Erythroblast (primary cell): ENCODE results near the gene PCYT2.

ENCODE experiments used
- DNase-seq, 2 experiments: peaks; one replicate each; lab custom pipeline; 2025; lab: John Stamatoyannopoulos, UW
- GATA1 ChIP-seq: IDR thresholded peaks from 2 replicates; pipeline ENCODE4 v1.6.1; 2011; ENCODE audit warnings: low read depth, mild to moderate bottlenecking, control low read depth, low read length, moderate library complexity
- POLR2A ChIP-seq: IDR thresholded peaks from 2 replicates; pipeline ENCODE4 v1.6.1; 2011; ENCODE audit warnings: mild to moderate bottlenecking, low read length

The PCYT2 gene

GRCh38 chr17:81952792-81953228 is 41.6 kb upstream of the PCYT2 start:
- TF ChIP-seq GATA1 (no peak), POLR2A (no peak)
- no peak for DNase-seq

- DNase-seq, result no peak
- TF ChIP-seq GATA1, result no peak
- no peak for TF ChIP-seq POLR2A
These were observed 40.8 kb upstream of the PCYT2 start for GRCh38 chr17:81951785-81952684.

GRCh38 chr17:81950501-81950900 is 39.3 kb upstream of the PCYT2 start:
- TF ChIP-seq GATA1 (no peak), POLR2A (no peak)
- DNase-seq, result no peak

GRCh38 chr17:81948635-81949378 is 37.6 kb upstream of the PCYT2 start:
- no peak for DNase-seq
- TF ChIP-seq GATA1, result no peak
- no peak for TF ChIP-seq POLR2A

- no peak for DNase-seq
- TF ChIP-seq GATA1, result no peak
- no peak for TF ChIP-seq POLR2A
These were observed 36.0 kb upstream of the PCYT2 start, which contains the start of gene MYADML2 for GRCh38 chr17:81947189-81947588. Gene MYADML2 (minus strand): TSS chr17:81947233. CDS start chr17:81941741, 5,492 bp downstream.

- no peak for DNase-seq
- TF ChIP-seq POLR2A (no peak), GATA1 (no peak)
These were observed 33.7 kb upstream of the PCYT2 start for GRCh38 chr17:81944858-81945257.

GRCh38 chr17:81942167-81942553 is 31.0 kb upstream of the PCYT2 start:
- no peak for TF ChIP-seq GATA1
- no peak for TF ChIP-seq POLR2A
- no peak for DNase-seq

- DNase-seq, result no peak
- TF ChIP-seq GATA1 (no peak), POLR2A (no peak)
These were observed 30.4 kb upstream of the PCYT2 start for GRCh38 chr17:81941484-81942166.

- DNase-seq, result no peak
- TF ChIP-seq GATA1, result no peak
- no peak for TF ChIP-seq POLR2A
These were observed 29.6 kb upstream of the PCYT2 start for GRCh38 chr17:81940538-81941483.

GRCh38 chr17:81939881-81940385 is 28.7 kb upstream of the PCYT2 start:
- no peak for DNase-seq
- TF ChIP-seq GATA1, result no peak
- no peak for TF ChIP-seq POLR2A

- TF ChIP-seq GATA1 (no peak), POLR2A (no peak)
- DNase-seq, result no peak
These were observed 28.0 kb upstream of the PCYT2 start for GRCh38 chr17:81939218-81939617.

- no peak for DNase-seq
- TF ChIP-seq POLR2A, result no peak
- no peak for TF ChIP-seq GATA1
These were observed 24.5 kb upstream of the PCYT2 start for GRCh38 chr17:81935709-81936084.
